H1 (cell line): ENCODE results near the gene VASN. TPM values are rescaled to one million over a fixed set of nuclear protein-coding genes. Genes with fewer than 3 reads are reported as not detected.

Experiments used
- CREB1 ChIP-seq: IDR thresholded peaks from 2 replicates; pipeline ENCODE4 v1.6.1; 2012; ENCODE audit warnings: inconsistent platforms
- CTBP2 ChIP-seq: IDR thresholded peaks from 2 replicates; pipeline ENCODE4 v1.7.0; 2011; ENCODE audit warnings: borderline replicate concordance, mild to moderate bottlenecking, moderate library complexity, mixed read lengths, low read length; ENCODE audit not compliant: insufficient read depth, insufficient read length
- FOSL1 ChIP-seq: IDR thresholded peaks from 2 replicates; pipeline ENCODE4 v1.6.1; 2011; ENCODE audit warnings: mild to moderate bottlenecking, low read depth, low read length, moderate library complexity; ENCODE audit not compliant: insufficient read depth
- RAD21 ChIP-seq, 2 experiments: IDR thresholded peaks in 1 of 2; conservative IDR thresholded peaks in 1 of 2; 2 replicates each; pipeline ENCODE4 v1.6.1; 2011; ENCODE audit warnings: low read depth in 2 of 2, low read length in 2 of 2, improper control_type of control experiment in 1 of 2, inconsistent platforms in 1 of 2, mild to moderate bottlenecking in 1 of 2, moderate library complexity in 1 of 2
- RXRA ChIP-seq: IDR thresholded peaks from 2 replicates; pipeline ENCODE4 v1.6.1; 2011; ENCODE audit warnings: low read depth, mild to moderate bottlenecking, low read length, moderate library complexity; ENCODE audit not compliant: insufficient read depth
- TEAD4 ChIP-seq: IDR thresholded peaks from 2 replicates; pipeline ENCODE4 v1.6.1; 2012; ENCODE audit warnings: low read depth, low read length, inconsistent platforms, mixed read lengths
- polyA plus RNA-seq, 7 experiments: library from polyadenylated mRNA; depleted of rRNA in 3 of 7; stranded (reverse) in 5 of 7; unstranded in 2 of 7; fragments of >200 nt in 5 of 7; fragments of 200-250 nt in 2 of 7; gene quantifications; 1 replicate in 5 of 7; 2 replicates in 1 of 7; 4 replicates in 1 of 7; pipeline versions ENCODE4 v1.2.1 to v1.2.3, GENCODE V29; 2011 to 2013; ENCODE audit warnings: missing spikeins in 2 of 7, mixed read lengths in 2 of 7
- total RNA-seq: library from RNA; stranded (reverse); fragmentation: NEBNext Ultra II Directional; extraction: Animal tissue kit (Norgen Biotek cat#: 25700); gene quantifications from 2 replicates; pipeline ENCODE4 v1.2.1, GENCODE V29; 2021
- TF ChIP-seq, protein P1 (sequence below): IDR thresholded peaks from 2 replicates; pipeline ENCODE4 v1.6.1; 2012; ENCODE audit warnings: inconsistent platforms

The VASN gene
- total and polyA plus RNA-seq, 2 of the 8 experiments (the other 6 are each of a cell fraction or from before 2014, with no cell fraction given), result 9.6 to 11.3 TPM

DNA sequence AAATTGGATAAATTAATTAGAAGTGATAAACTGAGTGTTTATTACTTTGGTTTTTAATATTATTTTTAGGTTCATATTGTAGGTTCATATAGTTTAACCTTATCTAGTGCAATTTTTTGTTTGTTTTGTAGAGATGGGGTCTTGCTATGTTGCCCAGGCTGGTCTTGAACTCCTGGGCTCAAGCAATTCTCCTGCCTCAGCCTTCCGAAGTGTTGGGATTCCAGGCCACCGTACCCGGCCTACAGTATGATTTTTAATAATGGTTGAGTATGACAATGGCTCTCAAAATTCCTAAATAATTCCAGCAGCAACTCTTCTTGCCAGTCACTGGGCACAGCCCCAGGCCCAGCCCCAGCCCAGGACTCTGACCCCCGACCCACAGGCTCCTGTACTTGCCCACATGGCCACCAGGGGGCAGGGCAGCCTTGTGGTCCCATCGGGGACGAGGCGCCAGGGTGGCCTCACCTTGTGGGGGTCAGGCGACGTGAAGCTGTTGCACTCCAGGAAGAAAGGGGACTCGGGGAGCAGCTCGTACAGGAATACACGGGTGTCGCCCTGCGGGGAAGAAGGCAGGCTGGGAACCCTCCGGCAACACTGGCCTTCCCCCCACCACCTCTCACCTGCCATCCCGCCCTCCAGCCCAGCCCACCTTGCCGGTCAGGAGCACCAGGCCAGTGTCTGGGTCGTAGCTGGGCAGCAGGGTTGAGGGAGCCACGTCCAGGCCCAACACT lies 12.7 kb upstream of the VASN start (continued):
- peak; percentile 52 for TF ChIP-seq CREB1
- TF ChIP-seq RAD21 (IDR thresholded peaks at IDR 0.05 in 1 of 2, conservative IDR thresholded peaks at IDR 0.05 in 1 of 2; ENCODE audit: low read depth in 2 of 2, low read length in 2 of 2), result peak; percentile 94 to 98
- TF ChIP-seq TEAD4, result no peak
- TF ChIP-seq CTBP2, result no peak
- no peak for TF ChIP-seq FOSL1
- no peak for TF ChIP-seq RXRA
- TF ChIP-seq, protein P1, sequence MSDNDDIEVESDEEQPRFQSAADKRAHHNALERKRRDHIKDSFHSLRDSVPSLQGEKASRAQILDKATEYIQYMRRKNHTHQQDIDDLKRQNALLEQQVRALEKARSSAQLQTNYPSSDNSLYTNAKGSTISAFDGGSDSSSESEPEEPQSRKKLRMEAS, result peak; percentile 57
- TF ChIP-seq, all 59 proteins: peak for 10
